Limb (tissue), 2 donors: ENCODE measurements around the gene SLC35A5.
A peak's percentile ranks its signal among the peaks of the same experiment; 100 is the strongest.

Experiments
- DNase-seq, 2 donors: peaks; one replicate each; pipeline ENCODE4 v3.0.0-alpha.2; 2016; ENCODE audit errors: extremely low spot score in 2 of 2

SLC35A5 gene

DNA sequence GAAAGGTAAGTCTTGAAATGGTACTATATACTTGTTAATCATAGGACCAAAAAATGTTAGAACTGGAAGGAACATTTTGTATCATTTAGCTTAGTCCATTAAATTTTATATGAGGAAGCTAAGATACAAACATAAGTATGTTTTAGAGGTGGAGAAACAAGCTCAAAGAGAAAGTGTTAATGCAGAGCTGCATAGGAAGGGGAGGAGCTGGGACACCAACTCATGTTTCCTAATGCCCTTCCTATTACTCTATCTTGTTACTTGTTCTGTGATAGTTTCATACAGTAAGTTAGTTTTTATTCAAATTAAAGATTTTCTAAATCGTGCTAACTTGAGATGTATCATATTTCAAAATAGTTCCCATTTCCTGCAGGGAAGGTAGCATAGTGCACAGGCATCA, 7.4 kb downstream of the SLC35A5 start:
- DNase-seq = no peak

DNA sequence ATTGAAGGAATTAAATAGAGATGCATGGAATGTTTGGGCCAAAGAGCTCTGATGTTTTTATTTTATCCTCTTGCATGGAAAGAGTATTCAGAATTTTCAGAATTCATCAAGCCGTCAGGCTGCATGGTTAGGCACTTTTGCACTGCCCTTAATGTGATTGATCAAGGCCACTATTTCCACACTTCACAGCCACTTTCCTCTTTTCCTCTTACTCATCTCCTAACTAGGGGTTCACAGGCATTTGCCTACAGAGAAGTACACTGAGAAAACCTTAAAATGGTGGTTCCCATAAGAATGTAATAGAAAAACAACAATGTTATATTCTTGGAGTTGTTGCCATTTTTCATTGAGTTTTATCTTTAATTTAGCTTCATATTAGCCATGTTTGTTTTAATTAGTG, 10.9 kb downstream of the SLC35A5 start:
- no peak for DNase-seq

DNA sequence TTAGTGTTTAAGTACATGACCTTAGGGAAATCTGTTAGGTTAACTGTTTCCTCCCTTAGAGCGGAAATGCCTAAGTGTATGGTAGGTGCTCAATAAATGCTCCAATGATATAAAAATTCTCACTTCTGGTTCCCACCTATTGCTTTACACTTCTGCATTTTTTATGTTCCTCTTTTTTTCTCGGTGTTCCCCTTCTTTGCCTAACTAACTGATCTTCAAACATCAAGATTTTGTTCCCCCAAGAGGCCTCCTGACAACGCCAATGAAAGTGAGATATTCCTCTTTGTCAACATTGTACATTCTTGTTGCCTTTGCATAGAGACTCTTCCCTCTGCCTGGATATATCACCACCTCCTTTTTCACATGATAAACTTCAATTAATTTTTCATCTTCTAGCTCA, 17.4 kb downstream of the SLC35A5 start:
- DNase-seq = no peak

DNA sequence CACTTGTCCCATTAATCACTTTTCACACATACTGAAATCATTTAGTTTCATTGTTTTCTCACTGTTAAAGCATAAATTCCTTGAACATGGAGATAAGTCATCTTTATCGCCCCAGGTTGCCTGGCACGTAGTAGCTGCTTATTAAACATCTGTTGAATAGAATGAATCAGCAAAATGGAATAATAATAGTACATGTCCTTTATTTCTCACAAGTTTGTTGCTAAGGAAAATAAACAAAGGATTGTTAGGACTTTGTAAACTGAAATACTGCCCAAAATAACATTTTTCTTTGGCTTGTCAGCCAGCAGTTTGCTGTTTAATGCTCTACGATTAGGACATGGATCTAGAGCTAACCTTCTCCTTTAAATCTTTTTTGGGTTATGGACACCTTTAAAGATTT, 17.9 kb downstream of the SLC35A5 start:
- DNase-seq = no peak

DNA sequence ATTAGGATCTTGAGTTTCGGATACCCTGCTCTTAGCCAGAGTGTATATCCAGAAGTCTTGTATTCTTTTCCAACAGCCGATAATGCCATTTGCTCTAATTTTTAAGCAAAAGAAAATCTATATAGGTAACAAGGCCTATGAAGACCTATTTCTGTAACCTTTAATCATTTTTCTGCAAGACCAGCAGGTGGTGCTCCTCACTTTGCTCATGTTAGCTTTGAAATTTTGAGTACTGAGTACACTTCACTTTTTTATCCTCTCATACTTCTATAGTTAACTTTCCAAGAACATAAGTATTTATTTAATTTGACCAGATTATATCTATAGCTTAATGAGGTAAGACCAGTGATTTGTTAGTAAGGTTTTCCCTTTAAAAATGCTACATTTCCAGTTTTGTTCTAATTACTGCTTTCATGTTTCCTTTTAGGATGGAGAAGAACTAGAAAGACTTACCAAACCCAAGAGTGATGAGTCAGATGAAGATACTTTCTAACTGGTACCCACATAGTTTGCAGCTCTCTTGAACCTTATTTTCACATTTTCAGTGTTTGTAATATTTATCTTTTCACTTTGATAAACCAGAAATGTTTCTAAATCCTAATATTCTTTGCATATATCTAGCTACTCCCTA, 20.5 kb downstream of the SLC35A5 start:
- DNase-seq = peak; percentile 59 to 74

DNA sequence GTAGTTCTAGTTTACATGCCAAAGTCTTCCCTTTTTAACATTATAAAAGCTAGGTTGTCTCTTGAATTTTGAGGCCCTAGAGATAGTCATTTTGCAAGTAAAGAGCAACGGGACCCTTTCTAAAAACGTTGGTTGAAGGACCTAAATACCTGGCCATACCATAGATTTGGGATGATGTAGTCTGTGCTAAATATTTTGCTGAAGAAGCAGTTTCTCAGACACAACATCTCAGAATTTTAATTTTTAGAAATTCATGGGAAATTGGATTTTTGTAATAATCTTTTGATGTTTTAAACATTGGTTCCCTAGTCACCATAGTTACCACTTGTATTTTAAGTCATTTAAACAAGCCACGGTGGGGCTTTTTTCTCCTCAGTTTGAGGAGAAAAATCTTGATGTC, 21.3 kb downstream of the SLC35A5 start:
- no peak for DNase-seq

DNA sequence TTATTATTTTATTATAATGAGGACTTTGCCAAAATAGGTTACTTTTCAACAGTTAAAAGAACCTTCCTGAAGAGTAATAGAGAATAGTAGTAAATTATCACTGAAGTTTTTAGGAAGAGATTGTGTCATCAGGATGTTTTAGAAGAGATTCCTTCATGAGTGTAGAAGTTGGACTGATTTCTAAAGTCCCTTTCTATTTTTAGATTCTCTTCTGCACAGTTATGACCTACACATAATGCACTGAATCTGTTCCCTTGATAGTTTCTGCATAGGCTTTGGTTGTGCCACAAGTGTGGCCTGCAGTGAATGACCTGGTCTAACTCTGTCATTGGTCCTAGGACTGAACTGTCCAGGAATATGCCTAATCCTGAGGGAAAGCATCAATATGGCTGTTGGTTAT, 23.9 kb downstream of the SLC35A5 start:
- no peak for DNase-seq

DNA sequence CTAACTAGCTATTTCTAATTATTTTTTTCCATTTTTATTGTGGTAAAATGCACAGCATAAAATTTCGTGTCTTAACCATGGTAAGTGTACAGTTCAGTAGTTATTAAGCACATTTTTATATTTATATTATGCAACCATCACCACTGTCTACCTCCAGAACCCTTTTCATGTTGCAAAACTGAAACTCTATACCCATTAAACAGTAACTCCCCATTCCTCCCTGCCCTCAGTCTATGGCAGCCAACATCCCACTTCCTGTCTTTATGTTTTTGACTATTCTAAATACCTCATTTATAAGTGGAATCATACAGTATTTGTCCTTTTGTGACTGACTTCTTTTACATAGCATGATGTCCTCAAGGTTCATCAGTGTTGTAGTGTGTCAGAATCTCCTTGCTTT, 25.5 kb downstream of the SLC35A5 start:
- no peak for DNase-seq

DNA sequence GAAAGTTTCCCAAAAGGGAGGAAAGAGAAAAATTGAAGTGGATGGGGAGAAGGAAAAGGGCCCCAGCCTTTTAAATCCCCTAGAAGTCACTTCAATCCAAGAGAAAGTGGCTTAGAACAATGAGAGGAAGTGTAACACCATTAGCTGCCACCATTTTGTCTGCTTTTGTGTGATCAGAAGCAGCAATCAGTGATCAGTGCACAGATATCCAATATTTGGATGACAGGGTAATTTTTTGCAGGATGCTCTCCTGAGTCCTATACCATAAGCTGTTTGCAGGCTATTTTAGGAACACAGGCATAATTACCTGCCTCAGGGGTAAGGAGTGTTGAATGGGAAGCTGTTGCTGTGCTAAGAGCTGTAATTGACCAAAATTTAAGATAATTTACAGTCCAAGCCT, 31.4 kb downstream of the SLC35A5 start:
- DNase-seq = no peak

DNA sequence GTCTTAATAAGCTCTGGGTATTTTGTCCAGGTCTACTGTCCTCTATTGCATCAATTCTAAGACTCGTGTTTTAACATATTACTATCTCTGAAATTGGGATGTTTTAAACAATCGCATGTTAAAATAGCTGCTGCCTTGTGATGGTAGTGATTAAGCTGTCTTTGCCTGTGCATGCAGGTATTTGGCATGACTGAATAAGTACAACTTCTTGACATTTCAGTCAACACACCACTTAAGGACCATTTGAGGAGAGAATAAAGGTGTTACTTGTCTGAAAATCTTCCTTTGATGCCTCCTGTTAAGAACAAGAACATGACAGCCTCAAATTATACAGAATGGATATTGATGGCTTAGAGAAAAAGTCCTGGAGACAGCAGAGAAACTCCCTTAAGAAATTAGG, 33.0 kb downstream of the SLC35A5 start:
- no peak for DNase-seq

DNA sequence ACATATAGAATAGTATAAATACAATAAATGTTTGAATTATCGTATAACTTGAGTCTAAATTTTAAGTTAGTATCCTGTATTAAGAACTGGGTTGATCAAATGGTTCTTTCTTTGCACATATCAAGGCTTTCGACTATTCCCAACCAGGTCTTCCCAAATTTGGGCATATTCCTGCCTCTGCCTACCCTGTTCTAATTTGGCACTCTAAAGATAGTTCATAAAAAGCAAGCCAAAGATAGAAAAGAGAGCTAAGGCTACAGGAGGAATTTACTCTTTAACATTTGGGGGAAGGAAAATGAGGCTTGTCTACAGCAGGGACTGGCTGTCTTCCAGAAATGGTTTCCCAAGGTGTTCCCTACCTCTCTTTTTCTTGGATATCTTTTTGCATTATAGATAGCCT, 36.1 kb downstream of the SLC35A5 start:
- DNase-seq = no peak

DNA sequence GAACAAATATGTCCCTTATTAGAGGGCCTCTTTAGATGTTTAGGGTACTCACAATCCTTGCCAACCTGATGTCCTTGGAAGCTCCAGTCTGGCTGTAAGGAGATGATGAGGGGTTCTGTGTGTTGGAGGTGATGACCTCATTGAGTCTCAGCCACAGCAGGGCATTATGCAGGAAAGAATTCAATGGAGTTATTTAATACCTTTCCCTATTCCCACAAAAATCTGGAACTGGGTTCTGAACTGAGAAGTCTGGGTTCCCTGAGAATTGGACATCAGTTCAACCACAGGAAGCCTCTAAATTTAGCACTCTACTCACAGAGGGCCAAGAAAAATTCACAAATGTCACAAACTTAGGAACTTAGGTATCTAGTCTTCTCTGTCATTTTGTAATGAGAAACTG, 36.9 kb downstream of the SLC35A5 start:
- DNase-seq = no peak

DNA sequence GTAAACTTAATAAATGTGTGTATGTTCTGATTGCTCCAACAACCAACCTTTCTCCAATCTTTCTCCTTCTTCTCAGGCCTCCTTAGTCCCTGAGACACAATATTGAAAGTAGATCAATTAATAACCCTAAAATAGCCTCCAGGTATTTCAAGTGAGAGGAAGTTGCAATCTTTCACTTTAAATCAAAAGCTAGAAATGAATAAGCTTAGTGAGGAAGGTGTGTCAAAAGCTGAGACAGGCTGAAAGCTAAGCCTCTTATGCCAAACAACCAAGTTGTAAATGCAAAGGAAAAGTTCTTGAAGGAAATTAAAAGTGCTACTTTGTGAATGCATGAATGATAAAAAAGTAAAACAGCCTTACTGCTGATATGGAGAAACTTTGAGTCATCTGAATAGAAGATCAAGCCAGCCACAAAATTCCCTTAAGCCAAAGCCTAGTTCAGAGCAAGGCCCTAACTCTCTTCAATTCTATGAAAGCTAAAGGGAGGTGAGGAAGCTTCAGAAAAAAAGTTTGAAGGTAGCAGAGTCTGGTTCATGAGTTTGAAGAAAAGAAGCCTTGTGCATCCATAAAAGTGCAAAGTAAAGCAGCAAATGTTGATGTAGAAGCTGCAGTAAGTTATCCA, 40.5 kb downstream of the SLC35A5 start:
- DNase-seq = no peak

DNA sequence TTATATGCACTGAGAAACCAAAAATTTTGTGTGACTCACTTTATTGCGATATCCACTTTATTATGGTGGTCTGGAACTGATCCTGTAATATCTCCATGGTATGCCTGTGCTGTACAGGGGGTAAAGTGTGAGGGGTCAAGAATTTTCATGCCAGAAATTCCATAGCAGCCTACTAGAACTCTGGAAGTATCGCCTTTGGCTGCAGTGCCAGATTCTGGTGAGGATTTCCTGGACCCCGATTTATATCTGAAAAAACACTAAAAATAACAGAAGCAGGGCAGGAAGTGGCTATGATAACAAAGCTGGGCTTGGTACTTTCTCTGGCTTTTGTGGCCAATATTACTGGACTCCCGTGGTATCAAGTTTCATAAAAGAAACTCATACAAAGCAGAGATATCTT, 42.7 kb downstream of the SLC35A5 start:
- DNase-seq = peak in 1 of 2 donors; percentile 8

DNA sequence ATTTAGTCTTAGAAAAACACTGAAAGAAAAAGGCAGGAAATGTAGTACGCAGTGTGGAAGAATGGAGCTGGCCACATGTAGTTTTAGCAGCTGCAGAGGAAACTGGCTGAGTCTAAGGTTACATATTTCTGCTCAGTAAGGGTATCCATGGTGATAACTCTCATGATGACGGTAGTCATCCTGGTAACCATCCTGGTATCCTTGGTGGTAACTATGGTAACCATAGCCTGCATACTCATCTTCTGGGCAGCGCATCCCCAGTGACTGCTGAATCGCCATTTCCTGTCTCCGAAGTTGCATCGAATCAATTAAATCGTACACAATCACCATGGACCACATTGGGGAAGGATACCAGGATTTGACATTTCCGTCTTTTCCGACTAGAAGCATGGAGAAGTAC, 43.4 kb downstream of the SLC35A5 start:
- DNase-seq = peak; percentile 60 to 64

DNA sequence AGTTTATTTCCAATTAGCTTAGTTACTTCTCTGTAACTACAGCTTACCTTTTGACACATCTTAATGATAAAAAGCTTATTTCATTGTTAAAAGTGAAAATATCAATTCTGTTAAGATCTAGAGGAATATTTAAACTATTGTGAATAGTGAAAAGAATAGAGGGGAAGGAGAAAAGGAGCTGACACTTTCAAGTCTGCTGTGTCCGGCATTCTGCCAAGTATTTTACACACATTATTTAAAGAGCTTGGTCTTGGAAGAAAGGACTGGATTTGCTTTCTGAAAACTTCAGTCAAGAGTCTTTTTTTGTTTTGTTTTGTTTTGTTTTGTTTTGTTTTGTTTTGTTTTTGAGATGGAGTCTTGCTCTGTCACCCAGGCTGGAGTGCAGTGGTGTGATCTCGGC, 44.3 kb downstream of the SLC35A5 start:
- no peak for DNase-seq

DNA sequence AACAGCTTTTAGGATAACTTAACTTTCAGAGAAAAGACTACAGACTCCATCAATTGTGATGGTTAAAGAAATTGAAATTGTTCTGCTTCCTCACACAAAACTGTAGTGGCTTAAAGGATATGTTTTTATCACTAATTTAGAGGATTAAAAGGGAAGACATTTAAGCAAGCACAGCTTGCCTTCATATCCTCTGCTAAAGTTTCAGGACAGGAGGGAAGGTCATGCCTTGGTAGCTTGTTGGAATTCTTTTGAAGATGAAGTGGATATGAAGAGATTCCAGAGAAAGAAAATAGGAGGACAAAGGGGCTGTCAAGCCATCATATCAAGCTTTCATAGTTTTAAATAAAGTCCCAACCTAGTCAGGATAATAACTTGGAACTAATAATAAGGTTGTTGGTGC, 46.0 kb downstream of the SLC35A5 start:
- no peak for DNase-seq

DNA sequence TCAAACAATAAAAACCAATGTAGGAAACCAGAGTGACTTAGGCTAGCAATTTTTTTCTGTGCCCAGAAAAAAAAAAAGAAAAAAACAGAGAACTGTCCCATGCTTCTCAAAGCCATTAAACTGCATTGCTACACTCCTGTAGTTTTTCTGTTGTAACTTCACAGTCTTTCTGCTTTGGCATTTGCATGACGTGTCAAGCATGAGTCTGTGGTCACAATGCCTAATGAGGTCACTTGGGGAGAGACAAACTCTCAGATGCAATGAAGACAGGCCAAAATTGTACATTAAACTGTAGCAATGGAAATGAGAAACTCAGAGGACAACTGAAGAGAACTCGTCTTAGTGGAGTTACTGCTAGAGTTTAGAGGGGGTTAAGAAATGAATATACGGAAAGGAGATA, 48.3 kb downstream of the SLC35A5 start:
- no peak for DNase-seq

DNA sequence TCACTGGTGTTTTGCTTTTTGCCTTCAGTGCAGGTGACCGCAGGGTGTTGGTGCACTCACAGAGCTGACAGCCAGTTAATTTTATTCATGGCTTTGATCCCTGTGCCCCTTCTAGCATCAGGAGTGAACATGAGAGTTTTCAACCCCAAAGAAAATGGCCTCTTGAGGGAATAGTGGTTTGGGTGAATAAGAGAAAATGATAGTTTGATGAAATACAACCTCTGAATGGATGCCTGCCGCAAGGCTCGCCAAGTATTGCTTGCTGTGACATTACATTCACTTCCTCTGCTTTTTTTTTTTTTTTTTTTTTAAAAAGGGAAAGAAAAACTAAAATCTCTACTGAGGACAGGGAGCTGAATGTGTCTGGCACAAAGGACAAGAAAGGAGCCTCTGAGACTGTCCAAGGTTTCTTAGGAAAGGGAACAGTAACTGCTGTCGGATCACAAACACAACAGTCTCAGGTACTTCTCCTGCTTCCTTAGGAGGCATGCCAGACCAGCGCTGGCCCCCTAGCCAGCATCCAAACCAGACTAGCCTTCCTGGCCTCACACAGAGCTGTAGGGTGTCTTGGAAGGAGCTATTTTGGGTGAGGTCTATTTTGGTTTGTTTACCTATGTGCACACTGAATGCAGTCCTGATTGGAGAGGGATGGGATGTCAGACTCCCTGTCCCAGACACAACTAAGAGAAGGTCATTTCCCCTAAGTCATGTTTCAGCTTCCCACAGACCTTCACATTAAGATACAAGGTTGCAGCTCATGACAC, 50.1 kb downstream of the SLC35A5 start:
- DNase-seq = no peak

DNA sequence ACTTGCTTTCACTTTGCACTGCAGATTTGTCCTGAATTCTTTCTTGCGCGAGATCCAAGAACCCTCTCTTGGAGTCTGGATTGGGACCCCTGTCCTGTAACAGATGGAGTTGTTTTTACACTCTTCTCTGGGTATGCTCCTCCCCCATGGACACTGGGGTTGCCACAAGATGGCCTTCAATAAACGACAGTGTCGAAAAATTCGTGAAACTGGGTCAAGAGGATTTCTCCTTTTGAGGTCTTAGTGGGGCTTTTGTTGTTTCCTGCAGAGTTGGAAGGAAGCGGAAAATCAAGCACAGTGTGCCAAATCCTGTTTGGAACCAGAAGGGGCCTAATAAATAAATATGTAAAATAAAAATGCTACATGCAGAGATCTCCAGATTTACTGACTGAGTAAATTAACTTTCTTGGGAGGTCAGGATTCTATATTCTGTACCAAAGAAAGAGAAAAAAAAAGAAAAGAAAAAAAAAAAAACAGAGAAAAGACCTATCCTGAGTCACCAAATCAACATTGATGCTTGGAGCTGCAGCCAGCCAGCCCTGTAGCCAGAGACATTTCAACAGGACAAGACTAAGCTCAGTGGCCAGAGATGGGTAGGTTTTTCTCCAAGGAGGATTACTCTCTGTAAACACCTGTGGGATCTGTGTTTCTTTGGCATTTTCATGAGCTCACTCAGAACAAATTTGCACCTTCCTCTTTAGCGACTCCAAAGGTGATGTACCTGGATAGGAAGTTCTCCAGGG, 54.3 kb downstream of the SLC35A5 start:
- no peak for DNase-seq

DNA sequence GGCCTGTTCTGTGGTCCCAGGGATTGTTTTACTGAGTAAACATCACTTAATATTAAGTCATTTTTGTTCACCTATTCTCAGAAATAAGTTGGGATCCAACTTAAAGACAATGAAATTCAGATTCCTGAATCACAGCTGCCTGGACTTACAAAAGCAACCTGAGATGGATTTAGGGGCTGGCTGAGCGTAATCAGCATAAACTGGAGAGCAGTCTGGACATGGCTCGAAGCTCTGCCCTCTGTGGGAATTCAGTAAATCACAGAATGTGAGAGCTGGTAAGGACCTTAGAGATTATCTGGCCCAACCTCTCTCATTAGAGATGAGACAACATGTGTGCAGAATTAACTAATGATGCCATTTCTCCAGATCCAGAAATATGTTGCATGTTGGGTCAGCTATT, 55.4 kb downstream of the SLC35A5 start:
- no peak for DNase-seq

DNA sequence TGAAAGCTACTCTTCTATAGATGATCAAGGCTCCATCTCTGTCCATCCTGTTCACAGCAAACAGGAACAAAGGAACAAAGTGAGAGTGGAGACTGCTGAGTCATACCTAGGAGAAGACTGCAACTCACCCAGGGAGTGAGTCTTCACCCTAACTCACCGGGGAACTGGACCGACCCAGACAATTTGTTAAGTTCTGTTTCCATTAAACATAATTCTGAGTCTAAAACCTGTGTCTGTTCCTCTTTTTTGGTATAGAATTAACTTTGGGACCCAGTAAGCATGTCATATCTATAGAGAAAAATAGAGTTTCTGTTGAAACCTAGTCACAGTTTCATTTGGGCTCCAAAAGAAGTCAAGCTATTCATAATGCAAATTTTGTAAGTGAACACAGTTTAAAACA, 57.5 kb downstream of the SLC35A5 start:
- DNase-seq = no peak
